HCT116 (cell line): ENCODE data around the gene EPN1. TPM values are rescaled to one million over a fixed set of nuclear protein-coding genes. Genes with fewer than 3 reads are reported as not detected.

ENCODE experiments used
- ATAC-seq: fragments of 200-7000 bp; cut with Tn5 transposase; 2 replicates; pipeline ENCODE4 v1.9.1; 2020; ENCODE audit warnings: mild to moderate bottlenecking, moderate library complexity
- BruUV-seq: library from RNA; stranded (reverse); fragments of 400-500 nt; replicated peaks from 2 replicates; lab custom pipeline; 2021; lab: Mats Ljungman, UMichigan
- CTCF ChIA-PET: fragments of 300-600 bp; sonication (Branson Sonifier 250); formaldehyde crosslinking; loops from one replicate; lab custom pipeline; 2021; ENCODE audit warnings: antibody characterized with exemption; lab: Charles Lee
- POLR2A ChIA-PET: fragments of 300-600, 350-600 bp; sonication (Branson Sonifier 250); formaldehyde crosslinking; loops from one replicate; lab custom pipeline; 2021; ENCODE audit warnings: antibody characterized with exemption; lab: Charles Lee
- RAD21 ChIA-PET, 2 experiments: fragments of 300-600 bp; sonication (Branson Sonifier 250); formaldehyde crosslinking; loops; one replicate each; lab custom pipeline; 2023; ENCODE audit warnings: low total read pairs in 2 of 2; ENCODE audit not compliant: uncharacterized antibody in 2 of 2, unreplicated experiment in 2 of 2, low non-redundant PET in 1 of 2; lab: Charles Lee
- DNase-seq: peaks from one replicate; pipeline ENCODE4 v3.0.0-alpha.2; 2010; ENCODE audit warnings: low read depth, low spot score
- H2AFZ ChIP-seq: fragments of 200-600 bp; shearing (Covaris generic), sonication (generic); 2 replicates; pipeline ENCODE4 v1.6.1; 2017; ENCODE audit warnings: low read depth, mixed run types, mixed read lengths, antibody characterized with exemption, low read length; ENCODE audit not compliant: poor library complexity, severe bottlenecking
- H3K27ac ChIP-seq: 2 replicates; pipeline ENCODE4 v1.5.1; 2012; ENCODE audit warnings: low read depth, low read length
- H3K27me3 ChIP-seq: fragments of 200-600 bp; sonication (generic); 2 replicates; pipeline ENCODE4 v1.6.1; 2016; ENCODE audit warnings: mixed run types, low read length, mixed read lengths; ENCODE audit not compliant: insufficient read depth
- H3K36me3 ChIP-seq, 2 experiments: fragments of 200-500 bp in 1 of 2; fragments of 200-600 bp in 1 of 2; sonication (Bioruptor generic) in 1 of 2; sonication (generic) in 1 of 2; 2 replicates each; pipeline versions ENCODE4 v1.5.1 to v1.6.1; 2014 to 2016; ENCODE audit warnings: low read length in 2 of 2, inconsistent platforms in 1 of 2, mixed read lengths in 1 of 2, mixed run types in 1 of 2; ENCODE audit not compliant: insufficient read depth in 2 of 2, control insufficient read depth in 1 of 2
- H3K4me1 ChIP-seq, 2 experiments: fragments of 200-600 bp in 1 of 2; sonication (generic) in 1 of 2; 2 replicates each; pipeline versions ENCODE4 v1.5.1 to v1.6.1; 2012 to 2017; ENCODE audit warnings: low read length in 2 of 2, inconsistent platforms in 1 of 2, mild to moderate bottlenecking in 1 of 2, mixed read lengths in 1 of 2, mixed run types in 1 of 2, moderate library complexity in 1 of 2; ENCODE audit not compliant: insufficient read depth in 2 of 2, control insufficient read depth in 1 of 2
- H3K4me2 ChIP-seq: fragments of 200-600 bp; sonication (generic); 2 replicates; pipeline ENCODE4 v1.6.1; 2017; ENCODE audit warnings: mixed run types, low read length, mixed read lengths
- H3K4me3 ChIP-seq, 2 experiments: fragments of 200-600 bp in 1 of 2; sonication (generic) in 1 of 2; replicated peaks in 1 of 2; 2 replicates each; pipeline ENCODE4 v1.5.1; 2011 to 2016; ENCODE audit warnings: low read length in 2 of 2, control low read depth in 1 of 2, low read depth in 1 of 2, mild to moderate bottlenecking in 1 of 2, mixed read lengths in 1 of 2, mixed run types in 1 of 2
- H3K79me2 ChIP-seq: fragments of 200-600 bp; sonication (generic); 2 replicates; pipeline ENCODE4 v1.6.1; 2017; ENCODE audit warnings: mild to moderate bottlenecking, mixed run types, low read length, moderate library complexity, mixed read lengths; ENCODE audit not compliant: insufficient read depth
- H3K9ac ChIP-seq: fragments of 200-600 bp; sonication (generic); 2 replicates; pipeline ENCODE4 v1.6.1; 2016; ENCODE audit warnings: low read length, mixed read lengths
- H3K9me2 ChIP-seq: fragments of 200-600 bp; sonication (generic), shearing (Covaris generic); 2 replicates; pipeline ENCODE4 v1.6.1; 2017; ENCODE audit warnings: mixed run types, mild to moderate bottlenecking, moderate library complexity; ENCODE audit not compliant: insufficient read depth
- H3K9me3 ChIP-seq, 2 experiments: fragments of 200-500 bp in 1 of 2; fragments of 200-600 bp in 1 of 2; sonication (Bioruptor generic) in 1 of 2; sonication (generic) in 1 of 2; 2 replicates each; pipeline ENCODE4 v1.6.1; 2014 to 2017; ENCODE audit warnings: low read length in 2 of 2, mixed read lengths in 2 of 2, inconsistent platforms in 1 of 2, low read depth in 1 of 2, mild to moderate bottlenecking in 1 of 2, mixed run types in 1 of 2, moderate library complexity in 1 of 2; ENCODE audit not compliant: control insufficient read depth in 1 of 2, insufficient read depth in 1 of 2
- H4K20me1 ChIP-seq: fragments of 200-600 bp; sonication (generic), shearing (Covaris generic); 2 replicates; pipeline ENCODE4 v1.6.1; 2017; ENCODE audit warnings: mixed run types, mild to moderate bottlenecking, moderate library complexity; ENCODE audit not compliant: insufficient read depth
- CBX3 ChIP-seq: IDR thresholded peaks from 2 replicates; pipeline ENCODE4 v1.6.1; 2012; ENCODE audit warnings: low read depth
- CEBPB ChIP-seq: IDR thresholded peaks from 2 replicates; pipeline ENCODE4 v1.6.1; 2012; ENCODE audit warnings: low read depth
- ELF1 ChIP-seq: IDR thresholded peaks from 2 replicates; pipeline ENCODE4 v1.6.1; 2012; ENCODE audit warnings: low read depth, borderline replicate concordance
- EZH2 ChIP-seq: fragments of 200-600 bp; sonication (generic); IDR thresholded peaks from 2 replicates; pipeline ENCODE4 v1.6.1; 2017; ENCODE audit warnings: antibody characterized with exemption, mixed run types
- FOSL1 ChIP-seq: IDR thresholded peaks from 2 replicates; pipeline ENCODE4 v1.6.1; 2012; ENCODE audit warnings: low read depth
- JUND ChIP-seq: IDR thresholded peaks from 2 replicates; pipeline ENCODE4 v1.6.1; 2012
- POLR2AphosphoS5 ChIP-seq: IDR thresholded peaks from 2 replicates; pipeline ENCODE4 v1.6.1; 2011; ENCODE audit warnings: mild to moderate bottlenecking, low read depth, low read length, moderate library complexity
- RAD21 ChIP-seq: IDR thresholded peaks from 2 replicates; pipeline ENCODE4 v1.6.1; 2012; ENCODE audit warnings: low read depth, mild to moderate bottlenecking
- SIN3A ChIP-seq: IDR thresholded peaks from 2 replicates; pipeline ENCODE4 v1.6.1; 2012; ENCODE audit warnings: low read depth
- SP1 ChIP-seq: IDR thresholded peaks from 2 replicates; pipeline ENCODE4 v1.6.1; 2012; ENCODE audit warnings: low read depth
- SRF ChIP-seq: IDR thresholded peaks from 2 replicates; pipeline ENCODE4 v1.6.1; 2012; ENCODE audit warnings: low read depth
- TCF7L2 ChIP-seq: IDR thresholded peaks from 2 replicates; pipeline ENCODE4 v1.7.0; 2011; ENCODE audit warnings: borderline replicate concordance, inconsistent platforms; ENCODE audit not compliant: insufficient read depth, insufficient read length; ENCODE audit errors: extremely low read depth
- YY1 ChIP-seq: IDR thresholded peaks from 2 replicates; pipeline ENCODE4 v1.6.1; 2011; ENCODE audit warnings: low read length, low read depth, moderate library complexity, mild to moderate bottlenecking; ENCODE audit not compliant: insufficient replicate concordance; ENCODE audit errors: extremely low read depth
- ZBTB33 ChIP-seq: IDR thresholded peaks from 2 replicates; pipeline ENCODE4 v1.6.1; 2011; ENCODE audit warnings: mild to moderate bottlenecking, low read length, moderate library complexity; ENCODE audit not compliant: insufficient replicate concordance; ENCODE audit errors: extremely low read depth
- ZFX ChIP-seq: fragments of 450-650 bp; IDR thresholded peaks from 2 replicates; pipeline ENCODE4 v1.6.1; 2017
- ZNF274 ChIP-seq: fragments of 200-500 bp; sonication (Bioruptor generic); IDR thresholded peaks from 2 replicates; pipeline ENCODE4 v1.6.1; 2014; ENCODE audit warnings: mild to moderate bottlenecking, low read depth, low read length, inconsistent platforms
- intact Hi-C: fragments of 100-400 bp; cut with micrococcal nuclease; formaldehyde crosslinking; loops from 2 replicates; pipeline ENCODE4 v1.10.0; 2022
- total RNA-seq: library from RNA; stranded (reverse); gene quantifications from one replicate; pipeline ENCODE4 v1.2.1, GENCODE V29; 2021; ENCODE audit not compliant: unreplicated experiment
- TF ChIP-seq, protein P1 (sequence below): IDR thresholded peaks from 2 replicates; pipeline ENCODE4 v1.6.1; 2012; ENCODE audit warnings: low read depth
- TF ChIP-seq, protein P2 (sequence below): IDR thresholded peaks from 2 replicates; pipeline ENCODE4 v1.6.1; 2012
- TF ChIP-seq, protein P3 (sequence below), 3 experiments: fragments of 200-600 bp in 1 of 3; sonication (generic) in 1 of 3; IDR thresholded peaks in 2 of 3; conservative IDR thresholded peaks in 1 of 3; 2 replicates each; pipeline ENCODE4 v1.5.1; 2012 to 2017; ENCODE audit warnings: low read depth in 2 of 3, low read length in 2 of 3, antibody characterized with exemption in 1 of 3, borderline replicate concordance in 1 of 3, control low read depth in 1 of 3, mild to moderate bottlenecking in 1 of 3, mixed read lengths in 1 of 3, mixed run types in 1 of 3, moderate library complexity in 1 of 3; ENCODE audit not compliant: insufficient read depth in 1 of 3
- TF ChIP-seq, protein P4 (sequence below): IDR thresholded peaks from 2 replicates; pipeline ENCODE4 v1.6.1; 2012

Gene EPN1
- total RNA-seq, 1 experiment from 2014 or later: 122 TPM

DNA sequence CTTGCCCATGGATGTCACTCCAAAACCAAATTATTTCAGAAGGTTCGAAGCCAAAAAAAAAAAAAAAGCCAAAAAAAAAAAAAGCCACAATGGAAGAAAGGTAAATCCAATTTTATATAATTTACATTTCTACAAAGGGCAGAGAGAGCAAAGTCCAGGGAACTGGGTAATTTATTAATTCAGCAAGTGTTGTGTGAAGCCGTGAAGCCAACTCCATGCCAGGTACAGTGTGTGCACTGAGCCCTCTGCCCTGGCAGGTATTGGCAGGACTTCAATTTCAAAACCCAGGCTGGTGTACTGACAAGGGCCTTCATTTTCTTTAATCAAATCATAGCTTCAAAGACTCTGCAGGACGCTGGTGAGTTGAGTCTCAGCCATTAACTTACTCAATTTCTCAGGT is 78.4 kb downstream of the EPN1 start:
- no peaks in the 10 kb centered on the region for H4K20me1 ChIP-seq
- H3K9me2 ChIP-seq: no peaks in the 10 kb centered on the region
- H3K36me3 ChIP-seq: no peaks in the 10 kb centered on the region
- H2AFZ ChIP-seq: no peak overlapping the region
- no TSS peak for BruUV-seq
- H3K27me3 ChIP-seq: peaks cover 27% of the 10 kb centered on the region; the same call in 1 of the 2 replicates
- H3K4me2 ChIP-seq: no peak overlapping the region
- ChIA-PET RAD21 (no interaction called here), POLR2A (no interaction called here), CTCF (no interaction called here)
- H3K27ac ChIP-seq: no peak overlapping the region
- no peaks in the 10 kb centered on the region for H3K79me2 ChIP-seq
- H3K4me3 ChIP-seq: no peak overlapping the region
- intact Hi-C loops: no loop called here
- no peaks in the 10 kb centered on the region for H3K9me3 ChIP-seq
- no peak for TF ChIP-seq ZBTB33
- TF ChIP-seq RAD21: no peak
- no peak for TF ChIP-seq YY1
- TF ChIP-seq TCF7L2: no peak
- no peak for TF ChIP-seq JUND
- no peak for TF ChIP-seq SRF
- no peak for TF ChIP-seq CEBPB
- TF ChIP-seq, protein P1, sequence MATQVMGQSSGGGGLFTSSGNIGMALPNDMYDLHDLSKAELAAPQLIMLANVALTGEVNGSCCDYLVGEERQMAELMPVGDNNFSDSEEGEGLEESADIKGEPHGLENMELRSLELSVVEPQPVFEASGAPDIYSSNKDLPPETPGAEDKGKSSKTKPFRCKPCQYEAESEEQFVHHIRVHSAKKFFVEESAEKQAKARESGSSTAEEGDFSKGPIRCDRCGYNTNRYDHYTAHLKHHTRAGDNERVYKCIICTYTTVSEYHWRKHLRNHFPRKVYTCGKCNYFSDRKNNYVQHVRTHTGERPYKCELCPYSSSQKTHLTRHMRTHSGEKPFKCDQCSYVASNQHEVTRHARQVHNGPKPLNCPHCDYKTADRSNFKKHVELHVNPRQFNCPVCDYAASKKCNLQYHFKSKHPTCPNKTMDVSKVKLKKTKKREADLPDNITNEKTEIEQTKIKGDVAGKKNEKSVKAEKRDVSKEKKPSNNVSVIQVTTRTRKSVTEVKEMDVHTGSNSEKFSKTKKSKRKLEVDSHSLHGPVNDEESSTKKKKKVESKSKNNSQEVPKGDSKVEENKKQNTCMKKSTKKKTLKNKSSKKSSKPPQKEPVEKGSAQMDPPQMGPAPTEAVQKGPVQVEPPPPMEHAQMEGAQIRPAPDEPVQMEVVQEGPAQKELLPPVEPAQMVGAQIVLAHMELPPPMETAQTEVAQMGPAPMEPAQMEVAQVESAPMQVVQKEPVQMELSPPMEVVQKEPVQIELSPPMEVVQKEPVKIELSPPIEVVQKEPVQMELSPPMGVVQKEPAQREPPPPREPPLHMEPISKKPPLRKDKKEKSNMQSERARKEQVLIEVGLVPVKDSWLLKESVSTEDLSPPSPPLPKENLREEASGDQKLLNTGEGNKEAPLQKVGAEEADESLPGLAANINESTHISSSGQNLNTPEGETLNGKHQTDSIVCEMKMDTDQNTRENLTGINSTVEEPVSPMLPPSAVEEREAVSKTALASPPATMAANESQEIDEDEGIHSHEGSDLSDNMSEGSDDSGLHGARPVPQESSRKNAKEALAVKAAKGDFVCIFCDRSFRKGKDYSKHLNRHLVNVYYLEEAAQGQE: no peak
- no peak for TF ChIP-seq EZH2
- no peak for TF ChIP-seq ZFX
- TF ChIP-seq, protein P2, sequence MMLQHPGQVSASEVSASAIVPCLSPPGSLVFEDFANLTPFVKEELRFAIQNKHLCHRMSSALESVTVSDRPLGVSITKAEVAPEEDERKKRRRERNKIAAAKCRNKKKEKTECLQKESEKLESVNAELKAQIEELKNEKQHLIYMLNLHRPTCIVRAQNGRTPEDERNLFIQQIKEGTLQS: no peak
- TF ChIP-seq, protein P3, sequence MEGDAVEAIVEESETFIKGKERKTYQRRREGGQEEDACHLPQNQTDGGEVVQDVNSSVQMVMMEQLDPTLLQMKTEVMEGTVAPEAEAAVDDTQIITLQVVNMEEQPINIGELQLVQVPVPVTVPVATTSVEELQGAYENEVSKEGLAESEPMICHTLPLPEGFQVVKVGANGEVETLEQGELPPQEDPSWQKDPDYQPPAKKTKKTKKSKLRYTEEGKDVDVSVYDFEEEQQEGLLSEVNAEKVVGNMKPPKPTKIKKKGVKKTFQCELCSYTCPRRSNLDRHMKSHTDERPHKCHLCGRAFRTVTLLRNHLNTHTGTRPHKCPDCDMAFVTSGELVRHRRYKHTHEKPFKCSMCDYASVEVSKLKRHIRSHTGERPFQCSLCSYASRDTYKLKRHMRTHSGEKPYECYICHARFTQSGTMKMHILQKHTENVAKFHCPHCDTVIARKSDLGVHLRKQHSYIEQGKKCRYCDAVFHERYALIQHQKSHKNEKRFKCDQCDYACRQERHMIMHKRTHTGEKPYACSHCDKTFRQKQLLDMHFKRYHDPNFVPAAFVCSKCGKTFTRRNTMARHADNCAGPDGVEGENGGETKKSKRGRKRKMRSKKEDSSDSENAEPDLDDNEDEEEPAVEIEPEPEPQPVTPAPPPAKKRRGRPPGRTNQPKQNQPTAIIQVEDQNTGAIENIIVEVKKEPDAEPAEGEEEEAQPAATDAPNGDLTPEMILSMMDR (IDR thresholded peaks at IDR 0.05 in 2 of 3, conservative IDR thresholded peaks at IDR 0.05 in 1 of 3; ENCODE audit: borderline replicate concordance in 1 of 3, insufficient read depth in 1 of 3, low read depth in 2 of 3, low read length in 2 of 3): no peak
- TF ChIP-seq SIN3A: no peak
- no peak for TF ChIP-seq POLR2AphosphoS5
- no peak for TF ChIP-seq FOSL1
- no peak for TF ChIP-seq SP1
- no peak for TF ChIP-seq ELF1
- TF ChIP-seq, protein P4, sequence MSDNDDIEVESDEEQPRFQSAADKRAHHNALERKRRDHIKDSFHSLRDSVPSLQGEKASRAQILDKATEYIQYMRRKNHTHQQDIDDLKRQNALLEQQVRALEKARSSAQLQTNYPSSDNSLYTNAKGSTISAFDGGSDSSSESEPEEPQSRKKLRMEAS: no peak
- TF ChIP-seq CBX3: no peak
- TF ChIP-seq ZNF274: no peak
- H3K4me1 ChIP-seq: no peaks in the 10 kb centered on the region
- H3K9ac ChIP-seq: no peak overlapping the region
- no peak for DNase-seq
- ATAC-seq: no peak
